HepG2 (cell line): ENCODE measurements around the gene CYBC1. TPM values are rescaled to one million over a fixed set of nuclear protein-coding genes. Genes with fewer than 3 reads are reported as not detected.

Experiments used
- ARNT2 ChIP-seq: sonication (generic); formaldehyde crosslinking; IDR thresholded peaks from 2 replicates; pipeline ENCODE4 v1.8.0; 2022; ENCODE audit warnings: mild to moderate bottlenecking, low read depth, missing genetic modification reagents, moderate library complexity
- DMTF1 ChIP-seq: sonication (generic); formaldehyde crosslinking; IDR thresholded peaks from 2 replicates; pipeline ENCODE4 v1.4.0; 2020; ENCODE audit warnings: mild to moderate bottlenecking, missing genetic modification reagents
- HOXA7 ChIP-seq: sonication (generic); formaldehyde crosslinking; IDR thresholded peaks from 2 replicates; pipeline ENCODE4 v1.8.1; 2022; ENCODE audit warnings: mild to moderate bottlenecking, missing genetic modification reagents, moderate library complexity
- IKZF5 ChIP-seq: IDR thresholded peaks from 2 replicates; pipeline ENCODE4 v1.6.1; 2018; ENCODE audit warnings: missing genetic modification reagents, mild to moderate bottlenecking, missing compliant biosample characterization
- KDM5B ChIP-seq: sonication (generic); formaldehyde crosslinking; IDR thresholded peaks from 2 replicates; pipeline ENCODE4 v1.4.0; 2020; ENCODE audit warnings: missing genetic modification reagents, mild to moderate bottlenecking, borderline replicate concordance
- KLF16 ChIP-seq, 2 experiments: sonication (generic) in 1 of 2; formaldehyde crosslinking in 1 of 2; IDR thresholded peaks; 2 replicates each; pipeline versions ENCODE4 v1.6.1 to v1.8.0; 2016 to 2023; ENCODE audit warnings: missing genetic modification reagents in 2 of 2, missing compliant biosample characterization in 1 of 2
- KMT2B ChIP-seq: IDR thresholded peaks from 2 replicates; pipeline ENCODE4 v1.6.1; 2016; ENCODE audit warnings: missing genetic modification reagents, missing compliant biosample characterization
- MED13 ChIP-seq: sonication (generic); formaldehyde crosslinking; IDR thresholded peaks from 2 replicates; pipeline ENCODE4 v1.5.0; 2020; ENCODE audit warnings: missing genetic modification reagents
- SETDB1 ChIP-seq: sonication (generic); formaldehyde crosslinking; IDR thresholded peaks from 2 replicates; pipeline ENCODE4 v1.5.1; 2020; ENCODE audit warnings: missing genetic modification reagents, mild to moderate bottlenecking, borderline replicate concordance
- SMAD3 ChIP-seq: sonication (generic); formaldehyde crosslinking; IDR thresholded peaks from 2 replicates; pipeline ENCODE4 v1.4.0; 2020; ENCODE audit warnings: missing genetic modification reagents
- SRSF1 ChIP-seq: fragments of 200-400 bp; formaldehyde crosslinking; optimal IDR thresholded peaks from 2 replicates; pipeline ENCODE3; 2017; ENCODE audit warnings: mild to moderate bottlenecking, low read depth, low read length, moderate library complexity
- TMF1 ChIP-seq: sonication (generic); formaldehyde crosslinking; IDR thresholded peaks from 2 replicates; pipeline ENCODE4 v1.8.1; 2022; ENCODE audit warnings: low read depth, missing genetic modification reagents
- ZBTB1 ChIP-seq: sonication (generic); formaldehyde crosslinking; IDR thresholded peaks from 2 replicates; pipeline ENCODE4 v1.4.0; 2020; ENCODE audit warnings: missing genetic modification reagents, borderline replicate concordance
- ZNF101 ChIP-seq: sonication (generic); formaldehyde crosslinking; IDR thresholded peaks from 2 replicates; pipeline ENCODE4 v1.4.0; 2020; ENCODE audit warnings: mild to moderate bottlenecking, low read depth, missing genetic modification reagents, borderline replicate concordance
- ZNF136 ChIP-seq: sonication (generic); formaldehyde crosslinking; IDR thresholded peaks from 2 replicates; pipeline ENCODE4 v1.8.1; 2022; ENCODE audit warnings: low read depth, mild to moderate bottlenecking, moderate library complexity, missing genetic modification reagents
- ZNF33B ChIP-seq: sonication (generic); formaldehyde crosslinking; IDR thresholded peaks from 2 replicates; pipeline ENCODE4 v1.5.1; 2020; ENCODE audit warnings: mild to moderate bottlenecking, missing genetic modification reagents
- ZNF44 ChIP-seq: sonication (generic); formaldehyde crosslinking; IDR thresholded peaks from 2 replicates; pipeline ENCODE4 v1.5.1; 2020; ENCODE audit warnings: mild to moderate bottlenecking, missing genetic modification reagents
- ZNF7 ChIP-seq: IDR thresholded peaks from 2 replicates; pipeline ENCODE4 v1.6.1; 2016; ENCODE audit warnings: missing biosample characterization, missing genetic modification reagents
- ZNF878 ChIP-seq: sonication (generic); formaldehyde crosslinking; IDR thresholded peaks from 2 replicates; pipeline ENCODE4 v1.8.1; 2023; ENCODE audit warnings: mild to moderate bottlenecking, missing genetic modification reagents, moderate library complexity
- ZXDC ChIP-seq: sonication (generic); formaldehyde crosslinking; IDR thresholded peaks from 2 replicates; pipeline ENCODE4 v1.5.0; 2020; ENCODE audit warnings: mild to moderate bottlenecking, missing genetic modification reagents
- polyA plus RNA-seq, 8 experiments: library from polyadenylated mRNA; depleted of rRNA in 3 of 8; stranded (reverse) in 7 of 8; unstranded in 1 of 8; fragments of >200 nt; fragmentation: Illumina TruSeq in 4 of 8; extraction: Trizol in 4 of 8; gene quantifications; 2 replicates each; pipeline versions ENCODE4 v1.2.1 to v1.2.3, GENCODE V29; 2011 to 2016; ENCODE audit warnings: low read depth in 4 of 8, missing spikeins in 1 of 8, mixed read lengths in 1 of 8; ENCODE audit not compliant: insufficient read depth in 1 of 8
- total RNA-seq, 5 experiments: library from RNA; depleted of rRNA; stranded (reverse); fragments of >200 nt; fragmentation: Illumina TruSeq; extraction: Trizol; gene quantifications; 2 replicates each; pipeline ENCODE4 v1.2.3, GENCODE V29; 2016; ENCODE audit warnings: low read depth in 1 of 5
- TF ChIP-seq, protein P1 (sequence below): sonication (generic); formaldehyde crosslinking; IDR thresholded peaks from 2 replicates; pipeline ENCODE4 v1.5.0; 2020; ENCODE audit warnings: mild to moderate bottlenecking, missing genetic modification reagents
- TF ChIP-seq, protein P2 (sequence below): IDR thresholded peaks from 2 replicates; pipeline ENCODE4 v1.6.1; 2016; ENCODE audit warnings: low read depth, borderline replicate concordance

The CYBC1 gene
- total and polyA plus RNA-seq, 2 of the 13 experiments (the other 11 are each of a cell fraction or from before 2014, with no cell fraction given) = 43.4 to 44.1 TPM

DNA sequence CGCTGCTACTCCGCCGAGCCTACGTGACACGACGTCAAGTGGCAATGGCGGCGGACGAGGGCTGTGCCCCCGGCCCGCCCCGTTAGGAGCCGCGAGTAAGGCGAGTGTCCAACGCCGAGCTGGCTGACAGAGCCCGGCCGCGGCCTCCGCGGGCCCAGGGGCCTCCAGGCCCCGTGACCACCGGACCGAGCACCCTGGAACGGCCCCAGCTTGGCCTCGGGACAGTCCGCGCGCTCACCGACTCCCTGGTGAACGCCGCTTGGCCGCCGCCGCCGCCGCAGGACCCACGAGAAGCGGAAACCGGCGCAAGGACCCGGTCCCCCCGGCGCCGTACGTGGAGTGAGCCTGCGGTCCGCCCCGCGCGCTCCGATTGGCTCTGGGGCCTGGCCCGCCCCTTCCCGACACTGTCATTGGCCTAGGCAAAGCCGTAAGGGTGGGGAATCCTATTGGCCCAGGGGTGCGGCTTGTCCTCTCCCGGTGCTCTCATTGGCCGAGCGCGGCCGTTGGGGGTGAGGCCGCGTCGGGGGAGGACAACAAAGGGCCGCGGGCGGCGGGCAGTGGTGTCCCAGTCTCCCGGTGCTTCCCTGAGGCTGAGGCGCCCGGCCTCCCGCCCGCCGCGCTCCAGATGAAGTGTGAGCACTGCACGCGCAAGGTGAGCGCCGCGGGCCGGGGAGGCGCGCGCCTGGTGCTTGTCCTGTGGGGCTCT lies 7.8 kb upstream of the CYBC1 start, which contains the start of gene NARF (continued):
- peak; percentile 95 for TF ChIP-seq IKZF5
- TF ChIP-seq SMAD3 (CRISPR knock-in tag) = peak; percentile 15; the same call in 1 of the 2 replicates
- no peak; the same call in none of the 2 replicates for TF ChIP-seq ZNF33B (CRISPR knock-in tag)
- TF ChIP-seq, protein P1, sequence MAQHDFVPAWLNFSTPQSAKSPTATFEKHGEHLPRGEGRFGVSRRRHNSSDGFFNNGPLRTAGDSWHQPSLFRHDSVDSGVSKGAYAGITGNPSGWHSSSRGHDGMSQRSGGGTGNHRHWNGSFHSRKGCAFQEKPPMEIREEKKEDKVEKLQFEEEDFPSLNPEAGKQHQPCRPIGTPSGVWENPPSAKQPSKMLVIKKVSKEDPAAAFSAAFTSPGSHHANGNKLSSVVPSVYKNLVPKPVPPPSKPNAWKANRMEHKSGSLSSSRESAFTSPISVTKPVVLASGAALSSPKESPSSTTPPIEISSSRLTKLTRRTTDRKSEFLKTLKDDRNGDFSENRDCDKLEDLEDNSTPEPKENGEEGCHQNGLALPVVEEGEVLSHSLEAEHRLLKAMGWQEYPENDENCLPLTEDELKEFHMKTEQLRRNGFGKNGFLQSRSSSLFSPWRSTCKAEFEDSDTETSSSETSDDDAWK = no peak
- peak; percentile 88 for TF ChIP-seq SRSF1
- peak; percentile 91 for TF ChIP-seq ZNF136 (CRISPR knock-in tag)
- peak; percentile 92; the same call in 1 of the 2 replicates for TF ChIP-seq DMTF1
- TF ChIP-seq ZXDC (CRISPR knock-in tag) = peak; percentile 95
- no peak for TF ChIP-seq ZNF7
- no peak; the same call in 1 of the 2 replicates for TF ChIP-seq ZBTB1 (CRISPR knock-in tag)
- peak; percentile 98 for TF ChIP-seq ARNT2 (CRISPR knock-in tag)
- TF ChIP-seq HOXA7 (CRISPR knock-in tag) = no peak
- peak; percentile 71; the same call in 1 of the 2 replicates for TF ChIP-seq MED13 (CRISPR knock-in tag)
- TF ChIP-seq KLF16 (CRISPR knock-in tag; IDR thresholded peaks at IDR 0.05) = peak; percentile 24 to 94; a peak in 2 of 4 replicates
- peak; percentile 48; the same call in 1 of the 2 replicates for TF ChIP-seq ZNF878 (CRISPR knock-in tag)
- peak; percentile 65; the same call in 1 of the 2 replicates for TF ChIP-seq ZNF101
- no peak for TF ChIP-seq SETDB1
- peak; percentile 96 for TF ChIP-seq KDM5B (CRISPR knock-in tag)
- TF ChIP-seq TMF1 = peak; percentile 95
- TF ChIP-seq KMT2B (CRISPR knock-in tag) = no peak; the same call in 1 of the 2 replicates
- TF ChIP-seq, protein P2, sequence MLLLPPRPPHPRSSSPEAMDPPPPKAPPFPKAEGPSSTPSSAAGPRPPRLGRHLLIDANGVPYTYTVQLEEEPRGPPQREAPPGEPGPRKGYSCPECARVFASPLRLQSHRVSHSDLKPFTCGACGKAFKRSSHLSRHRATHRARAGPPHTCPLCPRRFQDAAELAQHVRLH (CRISPR knock-in tag) = peak; percentile 94
- peak; percentile 81; the same call in 1 of the 2 replicates for TF ChIP-seq ZNF44
